K562 (cell line): ENCODE measurements around the gene ZDHHC12. TPM values are rescaled to one million over a fixed set of nuclear protein-coding genes. Genes with fewer than 3 reads are reported as not detected.

Source experiments
- ELF1 ChIP-seq: fragments of 200-800 bp; sonication (Bioruptor generic); IDR thresholded peaks from 2 replicates; pipeline ENCODE4 v1.6.1; 2016; ENCODE audit warnings: missing genetic modification characterization, missing compliant biosample characterization
- ETS1 ChIP-seq: conservative IDR thresholded peaks from 2 replicates; pipeline ENCODE4 v1.6.1; 2011; ENCODE audit warnings: low read depth, mild to moderate bottlenecking, low read length; ENCODE audit not compliant: control insufficient read depth
- EZH2 ChIP-seq: IDR thresholded peaks from 2 replicates; pipeline ENCODE4 v1.6.1; 2012; ENCODE audit warnings: low read depth, mild to moderate bottlenecking, inconsistent platforms, low read length, borderline replicate concordance
- KLF1 ChIP-seq: fragments of 450-650 bp; IDR thresholded peaks from 2 replicates; pipeline ENCODE4 v1.6.1; 2016; ENCODE audit warnings: missing genetic modification characterization, missing compliant biosample characterization
- KLF13 ChIP-seq: fragments of 450-650 bp; IDR thresholded peaks from 2 replicates; pipeline ENCODE4 v1.6.1; 2016; ENCODE audit warnings: missing genetic modification characterization, low read depth, mild to moderate bottlenecking, missing compliant biosample characterization, moderate library complexity, borderline replicate concordance
- NCOR1 ChIP-seq: fragments of 450-650 bp; IDR thresholded peaks from 2 replicates; pipeline ENCODE4 v1.6.1; 2016; ENCODE audit warnings: mild to moderate bottlenecking, moderate library complexity
- PCBP1 ChIP-seq: fragments of 200-400 bp; formaldehyde crosslinking; IDR thresholded peaks from 2 replicates; pipeline ENCODE4 v1.6.1; 2018; ENCODE audit warnings: mild to moderate bottlenecking, low read depth, low read length; ENCODE audit not compliant: poor library complexity, severe bottlenecking
- PHB ChIP-seq: fragments of 250-450 bp; sonication (Bioruptor Pico); IDR thresholded peaks from 2 replicates; pipeline ENCODE4 v1.5.0; 2021
- REST ChIP-seq, 2 experiments: fragments of 450-650 bp; formaldehyde crosslinking in 1 of 2; IDR thresholded peaks; 2 replicates each; pipeline versions ENCODE4 v1.4.0 to v1.6.1; 2014 to 2020; ENCODE audit warnings: mild to moderate bottlenecking in 2 of 2, borderline replicate concordance in 1 of 2, low read depth in 1 of 2
- SMAD1 ChIP-seq: fragments of 150-350 bp; IDR thresholded peaks from 2 replicates; pipeline ENCODE4 v1.6.1; 2014; ENCODE audit warnings: low read length, low read depth; ENCODE audit not compliant: partially characterized antibody
- TCF3 ChIP-seq: sonication (generic); formaldehyde crosslinking; IDR thresholded peaks from 2 replicates; pipeline ENCODE4 v1.4.0; 2020; ENCODE audit warnings: mild to moderate bottlenecking, missing genetic modification reagents
- ZC3H8 ChIP-seq: fragments of 450-650 bp; IDR thresholded peaks from 2 replicates; pipeline ENCODE4 v1.6.1; 2017
- ZNF316 ChIP-seq: fragments of 450-650 bp; IDR thresholded peaks from 2 replicates; pipeline ENCODE4 v1.6.1; 2016
- ZNF41 ChIP-seq: fragments of 250-450 bp; sonication (Bioruptor Pico); conservative IDR thresholded peaks from 2 replicates; pipeline ENCODE4 v1.4.0; 2020; ENCODE audit warnings: mild to moderate bottlenecking
- ZNF696 ChIP-seq: fragments of 250-450 bp; sonication (Bioruptor Pico); conservative IDR thresholded peaks from 2 replicates; pipeline ENCODE4 v1.4.0; 2020; ENCODE audit warnings: mild to moderate bottlenecking, moderate library complexity
- polyA plus RNA-seq, 8 experiments: library from polyadenylated mRNA; depleted of rRNA in 4 of 8; stranded (reverse) in 5 of 8; unstranded in 3 of 8; fragments of >200 nt; fragmentation: Nextera tagmentation in 2 of 8; fragmentation: Illumina TruSeq in 1 of 8; extraction: Ambion mirVana in 2 of 8; extraction: Trizol in 1 of 8; gene quantifications; 2 replicates each; pipeline versions ENCODE4 v1.2.1 to v1.2.3, GENCODE V29; 2011 to 2014; ENCODE audit warnings: inconsistent platforms in 1 of 8, missing spikeins in 1 of 8
- total RNA-seq, 7 experiments: library from RNA; depleted of rRNA in 6 of 7; stranded (reverse); fragments of >200 nt in 6 of 7; fragmentation: Illumina TruSeq in 2 of 7; extraction: Trizol in 2 of 7; gene quantifications; 2 replicates each; pipeline versions ENCODE4 v1.2.1 to v1.2.3, GENCODE V29; 2011 to 2021; ENCODE audit warnings: low replicate concordance in 1 of 7
- TF ChIP-seq, protein P1 (sequence below): fragments of 250-450 bp; sonication (Bioruptor Pico); IDR thresholded peaks from 2 replicates; pipeline ENCODE4 v1.4.0; 2020; ENCODE audit warnings: mild to moderate bottlenecking, moderate library complexity, borderline replicate concordance

ZDHHC12 gene
- total and polyA plus RNA-seq, 9 of the 15 experiments (the other 6 are each of a cell fraction or from before 2014, with no cell fraction given), result 0.21 to 38.0 (median 13.8) TPM

GRCh38 chr9:128688501-128689292 lies 35.2 kb downstream of the ZDHHC12 start, which contains the start of gene SET (continued):
- TF ChIP-seq, protein P1, sequence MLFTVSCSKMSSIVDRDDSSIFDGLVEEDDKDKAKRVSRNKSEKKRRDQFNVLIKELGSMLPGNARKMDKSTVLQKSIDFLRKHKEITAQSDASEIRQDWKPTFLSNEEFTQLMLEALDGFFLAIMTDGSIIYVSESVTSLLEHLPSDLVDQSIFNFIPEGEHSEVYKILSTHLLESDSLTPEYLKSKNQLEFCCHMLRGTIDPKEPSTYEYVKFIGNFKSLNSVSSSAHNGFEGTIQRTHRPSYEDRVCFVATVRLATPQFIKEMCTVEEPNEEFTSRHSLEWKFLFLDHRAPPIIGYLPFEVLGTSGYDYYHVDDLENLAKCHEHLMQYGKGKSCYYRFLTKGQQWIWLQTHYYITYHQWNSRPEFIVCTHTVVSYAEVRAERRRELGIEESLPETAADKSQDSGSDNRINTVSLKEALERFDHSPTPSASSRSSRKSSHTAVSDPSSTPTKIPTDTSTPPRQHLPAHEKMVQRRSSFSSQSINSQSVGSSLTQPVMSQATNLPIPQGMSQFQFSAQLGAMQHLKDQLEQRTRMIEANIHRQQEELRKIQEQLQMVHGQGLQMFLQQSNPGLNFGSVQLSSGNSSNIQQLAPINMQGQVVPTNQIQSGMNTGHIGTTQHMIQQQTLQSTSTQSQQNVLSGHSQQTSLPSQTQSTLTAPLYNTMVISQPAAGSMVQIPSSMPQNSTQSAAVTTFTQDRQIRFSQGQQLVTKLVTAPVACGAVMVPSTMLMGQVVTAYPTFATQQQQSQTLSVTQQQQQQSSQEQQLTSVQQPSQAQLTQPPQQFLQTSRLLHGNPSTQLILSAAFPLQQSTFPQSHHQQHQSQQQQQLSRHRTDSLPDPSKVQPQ (CRISPR knock-in tag), result peak; percentile 87; the same call in 1 of the 2 replicates
- TF ChIP-seq EZH2 (no peak), ZNF41 (CRISPR knock-in tag) (peak; percentile 84), ELF1 (no peak), PCBP1 (no peak), KLF13 (tag) (peak; percentile 73), KLF1 (tag) (0 out of 2 replicates have a peak, but pooled peaks have one; percentile 33), REST (IDR thresholded peaks at IDR 0.05; ENCODE audit: borderline replicate concordance) (peak; percentile 84), REST (CRISPR knock-in tag; IDR thresholded peaks at IDR 0.05; ENCODE audit: low read depth) (peak; percentile 83), ZNF316 (peak; percentile 90), ZNF696 (CRISPR knock-in tag) (no peak), ETS1 (no peak), NCOR1 (no peak), PHB (CRISPR knock-in tag) (peak; percentile 97), SMAD1 (peak; percentile 88), TCF3 (CRISPR knock-in tag) (peak; percentile 54), ZC3H8 (no peak)
